Hepatocyte (in vitro differentiated cells): Measurements from ENCODE around the gene NME7. TPM values are rescaled to one million over a fixed set of nuclear protein-coding genes. Genes with fewer than 3 reads are reported as not detected.

ENCODE experiments used
- DNase-seq: peaks from one replicate; pipeline ENCODE4 v3.0.0-alpha.2; 2016; ENCODE audit warnings: low spot score
- H2AFZ ChIP-seq: fragments of 200-600 bp; sonication (generic); 2 replicates; pipeline ENCODE4 v1.6.0; 2016; ENCODE audit warnings: antibody characterized with exemption, mild to moderate bottlenecking
- H3K27ac ChIP-seq: fragments of 200-600 bp; sonication (generic); 2 replicates; pipeline ENCODE4 v1.5.1; 2016; ENCODE audit warnings: mild to moderate bottlenecking
- H3K27me3 ChIP-seq: fragments of 200-600 bp; sonication (generic); 2 replicates; pipeline ENCODE4 v1.6.1; 2016
- H3K36me3 ChIP-seq: fragments of 200-600 bp; sonication (generic); replicated peaks from 2 replicates; pipeline ENCODE4 v1.5.1; 2016; ENCODE audit warnings: low read depth; ENCODE audit not compliant: insufficient read depth
- H3K4me1 ChIP-seq: fragments of 200-600 bp; sonication (generic); 2 replicates; pipeline ENCODE4 v1.5.1; 2016; ENCODE audit warnings: mild to moderate bottlenecking, moderate library complexity; ENCODE audit not compliant: insufficient read depth
- H3K4me2 ChIP-seq: fragments of 200-600 bp; sonication (generic); 2 replicates; pipeline ENCODE4 v1.6.0; 2016
- H3K4me3 ChIP-seq: fragments of 200-600 bp; sonication (generic); 2 replicates; pipeline ENCODE4 v1.5.1; 2016; ENCODE audit warnings: mild to moderate bottlenecking
- H3K79me2 ChIP-seq: fragments of 200-600 bp; sonication (generic); 2 replicates; pipeline ENCODE4 v1.6.0; 2017; ENCODE audit warnings: mild to moderate bottlenecking
- H3K9me2 ChIP-seq: fragments of 200-600 bp; sonication (generic); replicated peaks from 2 replicates; pipeline ENCODE4 v1.6.0; 2017; ENCODE audit warnings: mild to moderate bottlenecking; ENCODE audit not compliant: insufficient read depth
- H3K9me3 ChIP-seq: fragments of 200-600 bp; sonication (generic); 2 replicates; pipeline ENCODE4 v1.5.1; 2016; ENCODE audit warnings: low read depth, mild to moderate bottlenecking
- H4K20me1 ChIP-seq: fragments of 200-600 bp; sonication (generic); 2 replicates; pipeline ENCODE4 v1.6.0; 2016; ENCODE audit warnings: mild to moderate bottlenecking; ENCODE audit not compliant: insufficient read depth, poor library complexity, severe bottlenecking
- CTCF ChIP-seq: fragments of 200-600 bp; sonication (generic); IDR thresholded peaks from 2 replicates; pipeline ENCODE4 v1.5.1; 2016; ENCODE audit warnings: antibody characterized with exemption, mild to moderate bottlenecking; ENCODE audit not compliant: poor library complexity
- EZH2 ChIP-seq: fragments of 200-600 bp; sonication (generic); IDR thresholded peaks from 2 replicates; pipeline ENCODE4 v1.6.1; 2016; ENCODE audit warnings: antibody characterized with exemption, mild to moderate bottlenecking, borderline replicate concordance
- EZH2phosphoT487 ChIP-seq: fragments of 200-600 bp; sonication (generic); IDR thresholded peaks from one replicate; pipeline ENCODE4 v1.6.1; 2018; ENCODE audit warnings: antibody characterized with exemption, mild to moderate bottlenecking, low read depth, moderate library complexity; ENCODE audit not compliant: unreplicated experiment, severe bottlenecking
- WGBS: methylation state at CpG from one replicate; pipeline ENCODE4 v1.1.6; 2016; ENCODE audit warnings: low lambda C conversion rate; ENCODE audit errors: missing lambda C conversion rate; 5-methylcytosine and 5-hydroxymethylcytosine counted together
- polyA plus RNA-seq: library from polyadenylated mRNA; unstranded; fragments of >200 nt; fragmentation: Nextera tagmentation; extraction: Ambion mirVana; gene quantifications from 2 replicates; pipeline ENCODE4 v1.2.1, GENCODE V29; 2016
- total RNA-seq: library from RNA; depleted of rRNA; stranded (reverse); fragments of >200 nt; gene quantifications from 2 replicates; pipeline ENCODE4 v1.2.3, GENCODE V29; 2014

Gene NME7
- total and polyA plus RNA-seq, 2 experiments from 2014 or later = 13.7 to 76.5 TPM

- Histone ChIP-seq H3K9me2 (no peaks in the 10 kb centered on the region), H3K4me1 (peaks cover 11% of the 10 kb centered on the region), H3K79me2 (no peaks in the 10 kb centered on the region), H3K27me3 (no peaks in the 10 kb centered on the region), H3K4me2 (no peak overlapping the region), H4K20me1 (no peaks in the 10 kb centered on the region), H3K4me3 (no peak overlapping the region), H3K36me3 (no peaks in the 10 kb centered on the region), H3K27ac (no peak overlapping the region), H3K9me3 (no peaks in the 10 kb centered on the region), H2AFZ (no peak overlapping the region)
- WGBS = 81% methylated on average over 3 of the region's 3 CpGs
- TF ChIP-seq CTCF (no peak), EZH2phosphoT487 (no peak), EZH2 (no peak)
- no peak for DNase-seq
These were observed 226.2 kb downstream of the NME7 start for GRCh38 chr1:169141356-169141755.

- DNase-seq = no peak
- Histone ChIP-seq H3K36me3 (no peaks in the 10 kb centered on the region), H3K27me3 (no peaks in the 10 kb centered on the region), H2AFZ (no peak overlapping the region), H3K9me3 (no peaks in the 10 kb centered on the region), H4K20me1 (no peaks in the 10 kb centered on the region), H3K4me3 (no peak overlapping the region), H3K9me2 (no peaks in the 10 kb centered on the region), H3K4me1 (no peaks in the 10 kb centered on the region), H3K79me2 (no peaks in the 10 kb centered on the region), H3K27ac (no peak overlapping the region), H3K4me2 (no peak overlapping the region)
- TF ChIP-seq EZH2 = no peak
- TF ChIP-seq EZH2phosphoT487 = no peak
- no peak for TF ChIP-seq CTCF
- WGBS = 87% methylated on average over 2 of the region's 2 CpGs
These were observed 228.5 kb downstream of the NME7 start for GRCh38 chr1:169138866-169139670.

GRCh38 chr1:169137357-169137756 lies 230.2 kb downstream of the NME7 start:
- H3K36me3 ChIP-seq = no peaks in the 10 kb centered on the region
- no peaks in the 10 kb centered on the region for H3K9me3 ChIP-seq
- no peak overlapping the region for H3K4me2 ChIP-seq
- no peak overlapping the region for H3K4me3 ChIP-seq
- no peaks in the 10 kb centered on the region for H3K4me1 ChIP-seq
- no peak overlapping the region for H3K27ac ChIP-seq
- no peaks in the 10 kb centered on the region for H3K9me2 ChIP-seq
- H3K27me3 ChIP-seq = no peaks in the 10 kb centered on the region
- H4K20me1 ChIP-seq = no peaks in the 10 kb centered on the region
- no peak overlapping the region for H2AFZ ChIP-seq
- H3K79me2 ChIP-seq = no peaks in the 10 kb centered on the region
- TF ChIP-seq CTCF = no peak
- TF ChIP-seq EZH2 = no peak
- TF ChIP-seq EZH2phosphoT487 = no peak
- DNase-seq = no peak
- 98% methylated on average over 4 of the region's 4 CpGs for WGBS
